ENCODE data around the gene SERPINB10.

GRCh38 chr18:63962137-63962536 is 54.4 kb downstream of the SERPINB10 start:
- no peak for TF ChIP-seq CTCF (IDR thresholded peaks at IDR 0.05)
- TF ChIP-seq ZFX (IDR thresholded peaks at IDR 0.05; ENCODE audit: borderline replicate concordance) = no peak

Measured in 22Rv1 (cell line).